Middle frontal gyrus (tissue), 1 donor: ENCODE measurements around the gene LRRC36.
"Not testable (repeated sequence)": the region's sequence is repeated elsewhere in the genome, so short reads cannot be mapped to it uniquely, and the experiment has no call there.

ENCODE experiments used
- DNase-seq: peaks from one replicate; pipeline ENCODE4 v3.0.0-alpha.2; 2015; ENCODE audit warnings: low spot score; ENCODE audit errors: extremely low spot score

The LRRC36 gene

DNA sequence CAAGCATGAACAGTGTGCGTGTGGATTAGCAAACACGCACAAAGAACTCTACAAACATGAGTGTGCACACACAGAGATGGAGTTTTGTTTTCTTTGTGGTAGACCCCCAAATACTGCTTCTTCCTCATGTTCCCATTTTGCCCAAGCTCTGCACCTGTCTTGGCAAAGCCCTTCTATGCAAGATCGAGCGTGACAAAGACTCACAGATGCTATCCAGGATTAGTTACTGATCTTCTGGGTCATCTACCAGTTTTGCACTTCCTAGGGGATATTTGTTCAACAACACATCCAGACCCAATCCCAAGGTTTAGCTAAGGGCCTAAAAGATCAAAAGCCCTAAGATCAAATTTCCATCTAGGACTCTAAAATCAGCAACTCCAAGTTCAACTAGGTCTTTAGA is 16.0 kb downstream of the LRRC36 start:
- DNase-seq, result no peak

DNA sequence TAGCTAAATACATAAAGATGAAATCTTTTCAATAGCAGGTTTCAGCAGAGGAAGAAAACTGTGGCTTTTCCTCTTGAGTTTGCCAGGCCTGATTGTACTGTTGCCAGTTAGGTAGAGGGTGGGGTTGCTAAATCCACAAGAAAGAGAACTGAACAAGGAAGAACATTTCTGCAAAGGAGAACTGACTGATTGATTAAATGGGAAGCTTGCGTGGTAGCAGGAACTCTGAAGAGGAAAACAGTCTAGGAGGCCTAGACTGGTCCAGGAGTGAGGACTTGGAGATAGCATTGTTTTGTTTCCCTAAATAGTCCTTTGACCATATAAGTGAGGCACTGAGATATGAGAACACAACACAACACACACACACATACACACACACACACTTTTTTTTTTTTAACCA is 18.8 kb downstream of the LRRC36 start:
- DNase-seq, result no peak

DNA sequence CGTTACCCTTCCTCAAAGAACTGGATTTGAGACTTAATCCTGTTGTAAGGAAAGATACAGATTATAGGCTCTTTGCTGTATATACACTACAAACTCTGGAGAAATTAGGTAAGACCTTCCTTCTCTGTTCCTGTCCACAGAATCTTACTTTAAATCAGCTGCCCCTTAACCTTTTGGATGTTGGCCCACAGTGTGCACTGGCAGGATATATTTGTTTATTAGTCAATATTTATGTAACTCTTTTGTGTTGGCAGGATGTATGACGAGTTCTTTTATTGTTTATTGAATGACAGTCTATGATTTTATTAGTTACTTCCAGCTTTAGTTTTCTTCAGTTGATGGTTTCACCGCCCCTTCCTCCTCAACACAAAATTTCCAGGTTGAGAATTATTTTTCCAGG is 19.7 kb downstream of the LRRC36 start:
- DNase-seq, result no peak

DNA sequence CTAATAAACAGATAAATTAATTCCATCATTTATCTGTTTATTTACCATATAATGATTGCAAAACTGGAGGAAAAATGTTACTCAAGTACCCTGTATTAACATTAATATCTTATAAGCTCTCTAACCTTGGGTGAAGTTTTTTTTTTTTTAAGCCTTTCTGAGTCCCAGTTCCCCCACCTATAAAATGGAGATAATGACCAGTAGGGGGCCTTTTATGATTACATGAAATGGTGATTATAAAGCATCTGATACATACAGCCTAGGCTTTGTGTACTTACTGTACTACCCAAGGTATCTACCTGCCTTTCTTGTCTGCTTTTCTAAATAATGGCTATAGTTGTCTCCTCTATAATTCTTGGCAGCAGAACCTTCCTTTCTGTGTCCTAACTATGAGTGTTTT is 22.6 kb downstream of the LRRC36 start:
- DNase-seq, result no peak

DNA sequence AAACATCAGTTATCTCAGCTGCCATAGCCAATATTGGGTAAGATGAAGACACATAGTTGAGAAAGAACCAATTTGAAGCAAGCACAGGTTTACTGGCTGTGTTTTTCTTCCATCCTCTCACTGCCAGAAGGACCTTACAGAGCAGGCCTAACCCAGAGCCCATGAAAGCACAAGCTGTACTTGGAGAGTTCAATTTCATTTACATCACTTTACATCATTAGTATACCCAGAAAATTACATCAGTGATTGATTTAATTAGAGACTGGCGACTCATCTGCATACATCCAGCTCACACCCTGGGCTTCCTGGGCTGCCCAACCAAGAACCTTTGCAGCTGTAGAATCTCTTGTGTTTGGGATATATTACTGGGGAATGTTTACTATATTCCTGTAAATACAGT is 23.7 kb downstream of the LRRC36 start:
- DNase-seq, result no peak

DNA sequence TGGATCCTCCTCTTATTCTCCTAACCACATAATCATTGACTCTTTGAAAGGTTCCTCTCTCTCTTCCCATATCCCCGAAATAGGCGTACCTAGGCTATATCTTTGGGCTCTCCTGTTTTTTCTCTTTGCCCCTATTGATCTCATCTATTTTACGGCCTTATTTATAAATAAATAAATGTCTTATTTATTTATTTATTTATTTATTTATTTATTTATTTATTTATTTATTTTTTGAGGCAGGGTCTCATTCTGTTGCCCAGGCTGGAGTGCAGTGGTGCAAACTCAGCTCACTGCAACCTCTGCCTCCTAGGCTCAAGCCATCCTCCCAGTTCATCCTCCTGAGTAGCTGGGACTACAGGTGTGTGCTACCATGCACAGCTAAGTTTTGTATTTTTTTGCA is 25.8 kb downstream of the LRRC36 start:
- not testable (repeated sequence) for DNase-seq

DNA sequence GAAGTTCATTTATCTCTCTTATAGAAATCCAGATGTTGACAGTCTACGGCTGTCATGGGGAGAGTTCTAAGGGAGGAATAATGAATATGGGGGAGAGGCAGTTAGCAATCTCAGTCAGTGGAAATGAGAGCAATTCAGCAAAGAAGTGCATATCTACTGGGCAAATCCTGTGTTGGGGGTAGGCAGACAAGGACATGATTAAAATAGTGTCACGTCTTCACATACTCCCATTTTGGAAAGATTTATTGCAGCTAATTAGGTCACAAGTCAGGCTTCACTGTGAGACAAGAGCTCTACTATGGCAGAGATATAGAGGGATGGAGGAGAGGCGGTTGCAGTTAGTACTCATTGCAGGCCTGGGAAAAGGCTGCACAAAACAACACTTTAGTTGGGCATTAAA is 29.8 kb downstream of the LRRC36 start:
- no peak for DNase-seq

DNA sequence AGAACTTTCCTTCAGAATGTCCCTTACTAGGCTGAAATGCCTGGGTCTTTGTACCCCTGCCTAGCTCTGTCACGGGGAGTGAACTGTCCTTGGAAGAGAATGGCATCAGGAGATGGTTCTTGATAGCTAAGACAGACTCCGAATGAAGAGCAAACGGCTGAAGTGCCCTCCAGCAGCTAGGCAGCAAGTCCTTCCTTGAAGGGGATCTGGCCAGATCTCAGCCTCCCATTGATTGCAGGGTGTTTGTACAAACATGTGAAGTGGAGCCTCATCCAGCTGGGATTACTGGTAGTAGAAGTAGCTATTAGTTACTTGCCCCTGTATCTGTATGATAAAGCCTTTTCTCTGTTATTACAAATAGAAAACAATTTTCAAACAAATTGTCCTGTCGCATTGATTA is 30.9 kb downstream of the LRRC36 start:
- DNase-seq, result no peak

DNA sequence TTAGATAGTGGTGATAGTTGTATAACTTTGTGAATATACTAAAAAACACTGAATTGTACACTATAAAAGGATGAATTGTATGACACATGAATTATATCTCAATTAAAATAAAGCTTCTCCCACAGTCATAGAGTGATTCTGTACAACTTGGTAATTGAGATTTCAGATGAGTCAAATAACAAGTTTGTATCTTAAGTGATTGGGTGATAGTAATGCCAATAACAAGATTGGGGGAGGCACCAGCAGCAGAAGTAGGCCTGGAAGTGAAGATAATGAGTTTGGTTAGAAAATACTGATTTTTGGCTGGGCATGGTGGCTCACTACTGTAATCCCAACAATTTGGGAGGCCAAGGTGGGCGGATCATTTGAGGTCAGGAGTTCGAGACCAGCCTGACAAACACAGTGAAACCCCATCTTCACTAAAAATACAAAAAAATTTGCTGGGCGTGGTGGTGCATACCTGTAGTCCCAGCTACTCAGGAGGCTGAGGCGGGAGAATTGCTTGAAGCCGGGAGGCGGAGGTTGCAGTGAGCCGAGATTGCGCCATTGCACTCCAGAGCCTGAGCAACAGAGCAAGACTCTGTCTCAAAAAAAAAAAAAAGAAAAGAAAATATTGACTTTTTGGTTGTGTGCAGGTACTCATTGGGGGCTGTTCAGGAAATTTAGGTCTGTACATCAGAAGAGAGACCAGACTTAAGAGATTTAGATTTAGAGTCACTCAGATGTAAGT is 33.1 kb downstream of the LRRC36 start:
- DNase-seq, result not testable (repeated sequence)

DNA sequence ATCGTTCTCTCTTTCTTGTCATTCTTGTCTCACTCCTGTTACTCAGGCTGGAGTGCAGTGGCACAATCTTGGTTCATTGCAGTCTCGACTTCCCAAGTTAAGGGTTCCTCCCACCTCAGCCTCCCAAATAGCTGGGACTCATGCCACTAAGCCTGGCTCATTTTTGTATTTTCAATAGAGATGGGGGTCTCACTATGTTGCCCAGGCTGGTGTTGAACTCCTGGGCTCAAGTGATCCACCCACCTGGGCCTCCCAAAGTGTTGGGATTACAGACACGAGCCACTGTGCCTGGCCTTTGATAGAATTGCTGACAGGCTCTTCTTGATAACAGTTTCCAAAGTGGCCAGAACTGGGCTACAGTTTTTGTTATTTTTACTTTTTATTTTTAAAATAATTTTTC is 34.4 kb downstream of the LRRC36 start:
- no peak for DNase-seq

DNA sequence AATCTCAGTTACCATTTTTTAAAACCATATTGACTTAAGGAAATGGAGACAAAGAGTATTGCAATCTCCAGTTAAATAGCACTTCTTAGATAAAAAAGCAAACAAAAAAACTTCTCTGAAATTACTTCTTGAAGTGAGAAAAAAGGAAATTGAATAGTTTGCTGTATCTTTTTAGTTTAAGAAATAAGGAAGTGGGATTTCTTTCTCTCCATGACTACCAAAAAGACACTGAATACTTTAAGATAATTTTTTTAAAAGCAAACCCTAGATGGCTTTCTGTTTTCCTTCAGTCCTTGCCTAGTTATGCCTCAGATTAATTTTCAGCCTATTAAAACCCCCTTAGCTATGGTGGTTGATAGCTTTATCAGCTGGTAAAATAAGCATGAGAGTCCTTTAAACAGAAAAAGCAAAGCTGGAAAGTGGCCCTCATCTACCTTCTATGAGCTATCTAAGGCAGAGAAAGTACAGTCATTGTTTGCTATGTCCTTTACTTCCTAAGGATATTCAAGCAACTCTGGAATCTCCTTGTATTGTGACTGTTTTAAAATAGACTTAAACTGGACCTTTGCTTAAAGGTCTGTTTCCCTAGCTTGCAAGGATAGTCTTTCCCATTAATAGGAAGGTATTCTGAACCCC is 38.1 kb downstream of the LRRC36 start:
- no peak for DNase-seq

DNA sequence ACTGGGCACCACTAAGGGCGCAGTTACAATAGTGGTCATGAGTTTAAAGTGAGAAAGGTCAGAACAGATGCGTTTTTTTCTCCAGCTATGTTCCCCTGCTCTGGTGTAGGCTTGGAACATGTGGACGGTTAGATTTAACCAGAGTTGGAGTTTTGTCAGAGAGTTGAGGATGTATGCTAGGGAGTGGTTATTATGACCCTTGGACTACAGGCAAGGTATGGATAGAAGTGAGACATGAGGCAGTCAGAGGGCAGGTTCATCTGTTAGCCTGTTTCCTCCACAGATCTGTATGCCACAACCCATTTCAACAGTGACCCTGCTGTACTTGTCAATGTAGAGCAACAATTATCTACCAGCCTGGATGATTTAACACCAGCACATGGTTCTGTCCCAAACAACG is 44.0 kb downstream of the LRRC36 start:
- DNase-seq, result no peak

DNA sequence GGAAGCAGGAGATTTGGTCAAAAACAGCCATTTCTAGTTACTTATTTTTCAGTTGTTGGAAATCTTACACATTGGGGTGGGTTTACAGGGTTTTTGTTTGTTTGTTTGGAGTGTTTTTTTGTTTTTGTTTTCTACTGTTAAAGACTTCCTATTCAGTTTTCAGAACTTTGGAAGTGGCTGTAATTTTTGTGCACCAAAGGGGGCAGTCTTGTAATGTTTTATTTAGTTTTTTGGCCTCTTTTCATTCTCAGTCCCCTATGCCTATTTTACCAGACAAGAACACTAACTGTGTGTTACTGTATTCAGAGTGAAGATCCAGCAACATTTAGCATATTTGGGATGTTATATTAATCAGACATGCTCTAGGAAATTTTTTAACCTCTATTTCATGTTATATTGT is 46.0 kb downstream of the LRRC36 start:
- no peak for DNase-seq

DNA sequence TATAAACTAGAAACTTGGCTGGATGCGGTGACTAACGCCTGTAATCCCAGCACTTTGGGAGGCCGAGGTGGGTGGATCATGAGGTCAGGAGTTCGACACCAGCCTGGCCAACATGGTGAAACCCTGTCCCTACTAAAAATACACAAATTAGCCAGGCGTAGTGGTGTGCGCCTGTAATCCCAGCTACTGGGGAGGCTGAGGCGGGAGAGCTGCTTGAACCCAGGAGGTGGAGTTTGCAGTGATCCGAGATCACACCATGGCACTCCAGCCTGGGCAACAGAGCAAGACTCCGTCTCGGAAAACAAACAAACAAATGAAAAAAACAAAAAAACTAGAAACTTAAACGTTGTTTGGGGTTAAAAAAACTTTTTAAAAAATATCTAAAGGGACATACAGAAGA is 49.4 kb downstream of the LRRC36 start:
- not testable (repeated sequence) for DNase-seq

DNA sequence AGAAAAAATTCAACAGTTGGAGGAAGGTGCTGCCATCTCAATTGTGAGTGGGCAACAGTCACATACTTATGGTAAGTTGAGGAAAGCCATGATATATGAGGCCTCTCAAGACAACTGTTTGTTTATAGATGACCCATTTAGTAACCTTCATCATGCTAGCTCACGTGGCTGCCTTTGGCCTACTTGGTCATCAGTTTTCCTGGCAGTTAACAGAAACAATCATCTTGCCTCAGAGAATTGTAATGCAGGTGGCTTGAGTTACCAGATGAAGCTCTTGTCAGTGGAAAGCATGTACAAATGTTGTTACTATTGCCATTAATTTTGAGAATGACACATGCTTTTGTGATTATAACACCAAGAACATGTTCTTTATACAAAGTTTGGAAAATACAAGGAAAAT is 52.0 kb downstream of the LRRC36 start:
- no peak for DNase-seq

DNA sequence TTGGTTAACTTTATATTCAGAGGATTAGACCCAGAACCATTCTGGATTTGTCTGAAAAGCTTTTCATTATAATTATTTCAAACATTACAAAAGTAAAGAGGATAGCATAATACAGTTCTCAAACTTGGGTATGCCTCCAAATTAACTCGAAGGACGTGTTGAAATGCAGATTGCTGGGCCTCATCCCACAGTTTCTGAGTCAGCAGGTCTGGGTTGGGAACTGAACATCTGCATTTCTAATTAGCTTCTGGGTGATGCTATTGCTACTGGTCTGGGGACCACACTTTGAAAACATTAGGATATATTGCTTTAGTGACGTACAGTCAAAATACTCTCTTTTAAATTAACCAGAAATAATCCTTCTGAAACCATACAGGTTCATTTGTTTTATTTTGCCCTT is 56.7 kb downstream of the LRRC36 start:
- no peak for DNase-seq

DNA sequence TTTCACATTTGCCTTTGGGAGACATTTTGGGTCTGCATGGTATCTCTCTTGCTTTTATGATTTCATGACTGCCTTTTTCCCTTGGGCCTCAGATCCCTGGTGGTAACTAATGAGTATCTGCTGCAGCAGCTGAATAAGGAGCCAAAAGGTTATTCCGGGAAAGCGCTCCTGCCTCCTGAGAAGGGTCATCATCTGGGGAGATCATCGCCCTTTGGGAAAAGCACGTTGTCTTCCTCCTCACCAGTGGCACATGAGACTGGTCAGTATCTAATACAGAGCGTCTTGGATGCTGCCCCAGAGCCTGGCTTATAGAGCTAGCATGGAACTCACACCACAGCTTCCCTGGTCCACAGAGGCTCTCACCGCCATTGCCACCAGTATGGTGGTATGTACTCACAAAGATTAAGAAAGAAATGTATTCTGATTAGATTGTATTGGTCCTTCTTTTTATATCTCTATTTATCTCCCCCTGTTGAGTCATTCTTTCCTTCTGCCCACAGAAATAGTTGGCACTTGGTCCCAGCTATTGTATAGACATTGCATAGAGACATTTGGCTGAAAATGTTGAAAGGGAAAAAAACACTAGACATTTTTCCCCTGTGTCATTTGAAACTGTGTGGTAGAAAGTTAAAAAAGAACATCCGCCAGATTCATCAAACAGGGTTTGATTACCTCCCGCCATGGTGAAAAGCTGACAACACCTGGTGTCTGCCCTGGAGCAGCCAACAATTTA is 58.3 kb downstream of the LRRC36 start:
- no peak for DNase-seq

DNA sequence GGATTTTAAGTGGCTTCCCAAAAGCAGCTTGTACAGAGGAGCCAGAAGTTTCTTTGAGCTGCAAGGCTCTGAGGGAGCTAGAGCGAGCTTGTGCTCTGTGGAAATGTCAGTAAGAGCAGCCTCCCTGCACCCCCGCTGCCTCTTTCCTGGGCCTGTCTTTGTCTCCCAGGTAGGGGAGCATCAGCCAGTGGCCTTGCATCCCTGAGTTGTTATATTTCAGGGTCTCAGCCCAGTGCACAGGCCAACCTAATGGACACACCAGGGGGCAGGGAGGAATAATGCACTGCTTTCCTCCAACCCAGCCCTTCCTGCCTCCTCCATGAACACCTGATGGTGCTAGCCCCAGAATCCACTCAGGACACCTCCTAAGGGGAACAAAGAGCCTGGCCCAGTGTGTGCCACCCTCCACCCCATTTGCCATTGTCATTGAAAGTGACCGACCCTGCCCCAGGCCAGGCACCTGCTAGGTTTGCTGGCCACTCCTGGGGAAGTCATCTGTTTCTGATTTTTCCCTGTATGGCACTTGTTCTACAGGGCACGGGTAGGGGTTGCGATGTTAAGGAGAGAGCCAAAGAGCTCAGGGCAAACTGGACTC is 60.3 kb downstream of the LRRC36 start:
- DNase-seq, result no peak

DNA sequence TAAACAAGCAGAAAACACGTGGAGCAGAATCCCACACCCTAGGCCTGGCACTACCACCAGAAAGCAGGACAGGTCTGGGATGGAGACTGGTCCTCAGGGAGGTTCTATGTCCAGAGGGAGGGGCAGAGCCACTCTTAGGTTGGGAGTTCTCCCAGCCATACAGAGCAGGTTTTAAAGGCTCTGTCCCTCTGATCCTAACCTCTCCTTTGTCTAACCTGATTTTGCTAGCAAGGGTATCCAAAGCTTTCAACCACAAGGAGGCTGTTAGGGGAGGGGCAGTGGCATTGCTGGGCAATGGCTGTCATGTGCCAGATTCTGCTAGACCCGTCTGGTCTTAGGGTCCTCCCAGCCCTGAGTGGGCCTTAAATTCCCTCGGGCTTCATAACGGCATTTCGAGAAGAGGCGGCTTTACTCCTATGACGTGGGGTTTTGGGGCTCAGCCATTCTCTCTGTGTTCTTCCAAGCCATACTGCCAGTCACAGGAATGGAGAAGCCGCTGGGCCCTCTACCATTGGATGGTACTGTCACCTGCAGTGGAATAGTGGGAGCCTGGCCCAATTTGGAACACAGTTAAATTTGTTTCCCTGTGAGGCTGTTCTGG is 61.0 kb downstream of the LRRC36 start:
- no peak for DNase-seq

DNA sequence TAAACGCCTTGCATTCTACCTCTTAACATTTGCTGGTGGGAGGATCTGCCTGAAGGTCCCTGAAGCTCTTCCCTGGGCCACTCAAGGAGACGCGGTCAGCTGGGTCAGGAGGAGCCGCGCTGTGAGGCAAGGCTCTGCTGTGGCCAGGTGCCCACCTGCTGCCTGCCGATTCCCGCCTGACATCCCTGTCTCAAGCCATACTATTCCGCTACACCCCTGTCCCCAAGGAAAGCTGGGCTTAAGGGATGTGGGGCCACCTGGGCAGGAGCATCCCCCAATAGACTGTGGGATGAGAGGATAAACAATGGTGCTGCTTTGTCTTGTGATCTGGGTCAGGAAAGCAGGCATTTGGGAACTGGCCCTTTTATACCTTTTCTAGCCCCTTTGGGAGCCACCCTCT is 61.6 kb downstream of the LRRC36 start:
- no peak for DNase-seq

DNA sequence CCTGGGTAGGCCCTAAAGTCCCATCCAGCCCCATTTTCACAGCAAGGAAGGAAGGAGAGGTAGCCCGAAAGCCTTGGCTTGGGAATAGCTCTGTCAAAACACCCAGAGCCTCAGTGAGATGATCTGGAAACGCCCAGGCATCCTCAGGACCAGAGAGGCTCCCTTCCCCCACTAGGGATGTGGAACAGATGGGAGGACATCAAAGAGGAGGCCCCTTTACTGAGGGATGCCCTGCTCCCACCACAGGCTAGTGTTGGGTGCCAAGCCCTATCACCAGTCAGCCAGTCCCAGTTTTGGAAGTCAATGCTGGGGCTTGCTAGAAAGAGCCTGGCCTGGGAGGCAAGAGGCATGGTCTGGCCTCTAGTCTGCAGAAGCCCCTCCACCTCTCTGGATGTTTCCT is 62.0 kb downstream of the LRRC36 start:
- no peak for DNase-seq
